ENCODE results near the gene ZDHHC3.

DNA sequence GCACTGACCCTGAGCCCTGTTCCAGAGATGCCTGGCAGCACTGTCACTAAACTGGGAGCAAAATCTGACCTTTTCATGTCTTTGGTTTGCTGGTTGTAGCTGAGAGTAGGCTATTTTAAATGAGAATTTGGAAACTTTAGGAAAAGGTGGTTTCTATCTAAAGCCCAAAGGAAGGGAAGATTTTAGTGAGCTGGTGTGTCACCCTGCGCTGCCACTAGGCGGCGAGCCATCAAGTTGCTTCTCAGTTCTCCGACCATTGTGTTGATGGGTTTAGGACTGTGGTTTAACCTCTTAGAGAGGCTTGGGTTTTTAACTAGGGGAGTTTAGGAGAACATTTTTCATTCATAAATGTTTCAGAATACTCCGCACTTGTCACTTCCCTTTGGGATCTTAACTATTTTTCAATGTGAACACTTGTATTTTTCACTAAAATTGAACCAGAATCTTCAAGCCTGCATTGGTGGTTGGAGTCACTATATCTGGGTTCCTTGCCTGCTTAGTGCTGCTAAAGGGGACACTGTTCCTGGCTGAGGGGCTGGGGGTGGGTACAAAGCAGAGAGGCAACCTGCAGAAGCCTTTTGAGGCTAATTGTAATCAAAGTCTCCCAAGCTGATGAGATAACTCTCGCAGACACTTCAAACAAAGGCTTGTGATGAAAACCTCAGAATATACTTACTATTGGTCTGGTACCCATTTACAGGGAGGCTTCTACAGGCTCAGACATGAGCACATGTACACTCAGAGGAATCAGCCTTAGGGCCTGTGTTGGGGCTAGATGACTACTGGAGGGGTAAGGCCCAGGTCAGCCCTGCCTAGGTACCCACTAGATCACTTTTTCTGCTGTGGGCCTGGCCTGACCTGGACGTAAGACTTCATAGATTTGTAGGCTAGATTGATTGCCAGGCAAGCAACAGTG, 16.8 kb upstream of the ZDHHC3 start:
- TF ChIP-seq EZH2phosphoT487 (IDR thresholded peaks at IDR 0.05; ENCODE audit: low read depth, severe bottlenecking, unreplicated experiment) (no peak), CTCF (IDR thresholded peaks at IDR 0.05; ENCODE audit: poor library complexity) (peak; percentile 49)

Measured in hepatocyte (in vitro differentiated cells).